ENCODE data around the gene GAS1.

GAS1 gene

GRCh38 chr9:86939321-86939720 lies 8.0 kb downstream of the GAS1 start:
- no peak overlapping the region for H3K9ac ChIP-seq (ENCODE audit: low read length)
- H3K79me2 ChIP-seq (ENCODE audit: low read length): no peaks in the 10 kb centered on the region
- no peaks in the 10 kb centered on the region for H3K4me1 ChIP-seq (ENCODE audit: low read length)
- H3K27ac ChIP-seq (ENCODE audit: low read length): no peak overlapping the region
- H2AFZ ChIP-seq (ENCODE audit: low read length): no peak overlapping the region
- no peaks in the 10 kb centered on the region for H3K9me2 ChIP-seq (replicated peaks; ENCODE audit: insufficient read depth, low read length)
- DNase-seq: no peak
- TF ChIP-seq CTCF (IDR thresholded peaks at IDR 0.05; ENCODE audit: low read length) (no peak), EZH2phosphoT487 (IDR thresholded peaks at IDR 0.05; ENCODE audit: low read length) (no peak), EZH2 (optimal IDR thresholded peaks at IDR 0.05; ENCODE audit: low read depth, low read length) (no peak)
- H4K20me1 ChIP-seq (ENCODE audit: insufficient read depth, low read length): no peaks in the 10 kb centered on the region
- H3K9me3 ChIP-seq (replicated peaks; ENCODE audit: insufficient read depth, low read length): no peaks in the 10 kb centered on the region
- no peaks in the 10 kb centered on the region for H3F3A ChIP-seq (ENCODE audit: insufficient read depth, low read length)
- no peak overlapping the region for H3K4me2 ChIP-seq (ENCODE audit: low read depth, low read length)
- no peaks in the 10 kb centered on the region for H3K36me3 ChIP-seq (replicated peaks; ENCODE audit: insufficient read depth, low read length)
- H3K27me3 ChIP-seq (replicated peaks; ENCODE audit: insufficient read depth, low read length): no peaks in the 10 kb centered on the region
- H3K4me3 ChIP-seq (ENCODE audit: low read length): no peak overlapping the region

- Histone ChIP-seq H3K79me2 (ENCODE audit: low read length) (no peaks in the 10 kb centered on the region), H2AFZ (ENCODE audit: low read length) (no peak overlapping the region), H3K4me1 (ENCODE audit: low read length) (no peaks in the 10 kb centered on the region), H3K9me3 (replicated peaks; ENCODE audit: insufficient read depth, low read length) (no peaks in the 10 kb centered on the region), H3K4me3 (ENCODE audit: low read length) (no peak overlapping the region), H3K27ac (ENCODE audit: low read length) (no peak overlapping the region), H3K4me2 (ENCODE audit: low read depth, low read length) (no peak overlapping the region), H3K27me3 (replicated peaks; ENCODE audit: insufficient read depth, low read length) (no peaks in the 10 kb centered on the region), H3K9ac (ENCODE audit: low read length) (no peak overlapping the region), H3F3A (ENCODE audit: insufficient read depth, low read length) (no peaks in the 10 kb centered on the region), H3K9me2 (replicated peaks; ENCODE audit: insufficient read depth, low read length) (no peaks in the 10 kb centered on the region), H3K36me3 (replicated peaks; ENCODE audit: insufficient read depth, low read length) (no peaks in the 10 kb centered on the region), H4K20me1 (ENCODE audit: insufficient read depth, low read length) (no peaks in the 10 kb centered on the region)
- no peak for DNase-seq
- TF ChIP-seq EZH2phosphoT487 (IDR thresholded peaks at IDR 0.05; ENCODE audit: low read length): no peak
- TF ChIP-seq CTCF (IDR thresholded peaks at IDR 0.05; ENCODE audit: low read length): no peak
- no peak for TF ChIP-seq EZH2 (optimal IDR thresholded peaks at IDR 0.05; ENCODE audit: low read depth, low read length)
Measured at GRCh38 chr9:86938780-86939179, 8.5 kb downstream of the GAS1 start.

- H2AFZ ChIP-seq (ENCODE audit: low read length): no peak overlapping the region
- no peaks in the 10 kb centered on the region for H3K27me3 ChIP-seq (replicated peaks; ENCODE audit: insufficient read depth, low read length)
- no peak overlapping the region for H3K27ac ChIP-seq (ENCODE audit: low read length)
- H3K36me3 ChIP-seq (replicated peaks; ENCODE audit: insufficient read depth, low read length): no peaks in the 10 kb centered on the region
- H4K20me1 ChIP-seq (ENCODE audit: insufficient read depth, low read length): no peaks in the 10 kb centered on the region
- no peak for DNase-seq
- no peak overlapping the region for H3K4me2 ChIP-seq (ENCODE audit: low read depth, low read length)
- H3K4me3 ChIP-seq (ENCODE audit: low read length): no peak overlapping the region
- no peaks in the 10 kb centered on the region for H3F3A ChIP-seq (ENCODE audit: insufficient read depth, low read length)
- no peaks in the 10 kb centered on the region for H3K4me1 ChIP-seq (ENCODE audit: low read length)
- no peak overlapping the region for H3K9ac ChIP-seq (ENCODE audit: low read length)
- H3K9me2 ChIP-seq (replicated peaks; ENCODE audit: insufficient read depth, low read length): no peaks in the 10 kb centered on the region
- H3K9me3 ChIP-seq (replicated peaks; ENCODE audit: insufficient read depth, low read length): no peaks in the 10 kb centered on the region
- H3K79me2 ChIP-seq (ENCODE audit: low read length): no peaks in the 10 kb centered on the region
- TF ChIP-seq EZH2 (optimal IDR thresholded peaks at IDR 0.05; ENCODE audit: low read depth, low read length): no peak
Measured at GRCh38 chr9:86926145-86926544, 21.2 kb downstream of the GAS1 start.

- H4K20me1 ChIP-seq (ENCODE audit: insufficient read depth, low read length): no peaks in the 10 kb centered on the region
- no peaks in the 10 kb centered on the region for H3F3A ChIP-seq (ENCODE audit: insufficient read depth, low read length)
- H3K4me1 ChIP-seq (ENCODE audit: low read length): no peaks in the 10 kb centered on the region
- H3K79me2 ChIP-seq (ENCODE audit: low read length): no peaks in the 10 kb centered on the region
- H3K4me3 ChIP-seq (ENCODE audit: low read length): no peak overlapping the region
- no peak overlapping the region for H2AFZ ChIP-seq (ENCODE audit: low read length)
- H3K9me3 ChIP-seq (replicated peaks; ENCODE audit: insufficient read depth, low read length): no peaks in the 10 kb centered on the region
- no peak for TF ChIP-seq EZH2 (optimal IDR thresholded peaks at IDR 0.05; ENCODE audit: low read depth, low read length)
- TF ChIP-seq EZH2phosphoT487 (IDR thresholded peaks at IDR 0.05; ENCODE audit: low read length): no peak
- no peak for TF ChIP-seq CTCF (IDR thresholded peaks at IDR 0.05; ENCODE audit: low read length)
- no peaks in the 10 kb centered on the region for H3K9me2 ChIP-seq (replicated peaks; ENCODE audit: insufficient read depth, low read length)
- no peak overlapping the region for H3K9ac ChIP-seq (ENCODE audit: low read length)
- H3K27ac ChIP-seq (ENCODE audit: low read length): no peak overlapping the region
- H3K4me2 ChIP-seq (ENCODE audit: low read depth, low read length): no peak overlapping the region
- H3K36me3 ChIP-seq (replicated peaks; ENCODE audit: insufficient read depth, low read length): no peaks in the 10 kb centered on the region
- DNase-seq: no peak
- H3K27me3 ChIP-seq (replicated peaks; ENCODE audit: insufficient read depth, low read length): no peaks in the 10 kb centered on the region
Measured at GRCh38 chr9:86925686-86926085, 21.6 kb downstream of the GAS1 start.

All from MM.1S (cell line).